ENCODE measurements around the gene ICAM1. TPM values are rescaled to one million over a fixed set of nuclear protein-coding genes. Genes with fewer than 3 reads are reported as not detected.

ICAM1 gene
- total and polyA plus RNA-seq, 2 of the 8 experiments (the other 6 are each of a cell fraction or from before 2014, with no cell fraction given), result 4.0 to 9.4 TPM

GRCh38 chr19:10271543-10272086, 695 bp downstream of the ICAM1 start:
- Histone ChIP-seq H3K4ac (replicated peaks; ENCODE audit: insufficient read length, low read depth, low read length) (no peak overlapping the region), H3K56ac (replicated peaks; ENCODE audit: insufficient read length, low read depth, low read length) (no peak overlapping the region), H3K9ac (replicated peaks in 1 of 4; ENCODE audit: extremely low read depth in 1 of 4, low read depth in 3 of 4, low read length in 3 of 4) (no peak overlapping the region), H3K79me2 (ENCODE audit: control insufficient read depth in 1 of 2, insufficient read depth in 2 of 2, low read length in 2 of 2) (no peaks in the 10 kb centered on the region), H3K79me1 (ENCODE audit: low read depth, low read length) (no peaks in the 10 kb centered on the region), H3K14ac (ENCODE audit: insufficient read length) (no peak overlapping the region), H2BK5ac (ENCODE audit: low read depth, low read length) (no peak overlapping the region), H4K91ac (replicated peaks; ENCODE audit: insufficient read length, low read length) (peak overlapping the region; percentile 34), H2BK15ac (ENCODE audit: low read length) (no peak overlapping the region), H4K20me1 (replicated peaks in 1 of 2; ENCODE audit: control insufficient read depth in 1 of 2, insufficient read depth in 2 of 2, low read length in 2 of 2) (no peaks in the 10 kb centered on the region), H3K4me3 (ENCODE audit: extremely low read depth in 1 of 4, insufficient read depth in 2 of 4, low read depth in 3 of 4, low read length in 4 of 4) (peak overlapping the region in 2 of 4 experiments; percentile 30 to 59; a peak in 4 of 8 replicates), H2BK12ac (ENCODE audit: low read depth, low read length) (no peak overlapping the region; the same call in 1 of the 2 replicates), H3K23me2 (ENCODE audit: low read depth, low read length) (peaks cover 11% of the 10 kb centered on the region; the same call in 1 of the 2 replicates), H3K9me3 (ENCODE audit: insufficient read depth in 2 of 2, low read depth in 1 of 2, low read length in 1 of 2) (no peaks in the 10 kb centered on the region), H3K27me3 (replicated peaks in 1 of 4; ENCODE audit: control insufficient read depth in 3 of 4, extremely low read depth in 1 of 4, insufficient read depth in 3 of 4, low read length in 3 of 4) (peaks cover 9 to 25% (median 23%) of the 10 kb centered on the region in 4 experiments), H2AK5ac (ENCODE audit: low read depth, low read length) (no peak overlapping the region), H3K23ac (ENCODE audit: insufficient read length) (no peak overlapping the region), H3K18ac (ENCODE audit: extremely low read depth, low read length) (no peak overlapping the region), H2BK20ac (ENCODE audit: low read length) (no peak overlapping the region), H3K4me1 (replicated peaks in 1 of 4; ENCODE audit: control insufficient read depth in 3 of 4, insufficient read depth in 4 of 4, low read length in 3 of 4) (peaks cover 0 to 8% (median 5%) of the 10 kb centered on the region in 4 experiments; a peak in 5 of 7 replicates), H3K27ac (ENCODE audit: low read depth, low read length) (no peak overlapping the region), H2AFZ (ENCODE audit: low read length) (no peak overlapping the region), H3K36me3 (ENCODE audit: control insufficient read depth in 2 of 4, insufficient read depth in 4 of 4, low read length in 3 of 4) (no peaks in the 10 kb centered on the region), H3K4me2 (ENCODE audit: insufficient read depth in 1 of 2, low read depth in 2 of 2, low read length in 2 of 2) (peak overlapping the region; percentile 70 to 75), H2BK120ac (replicated peaks; ENCODE audit: low read depth, low read length) (no peak overlapping the region), H4K8ac (ENCODE audit: extremely low read depth, insufficient read depth, low read length) (no peak overlapping the region; the same call in 1 of the 2 replicates), H4K5ac (ENCODE audit: insufficient read length, low read depth, low read length) (no peak overlapping the region)
- TF ChIP-seq SAP30 (IDR thresholded peaks at IDR 0.05; ENCODE audit: insufficient read depth, insufficient replicate concordance, low read length), result no peak
- no peak for TF ChIP-seq ATF3 (IDR thresholded peaks at IDR 0.05; ENCODE audit: insufficient read depth, low read depth, low read length)
- no peak for TF ChIP-seq CHD1 (IDR thresholded peaks at IDR 0.05; ENCODE audit: low read depth, low read length)
- WGBS, 2 experiments (ENCODE audit: extremely low coverage in 1 of 2, insufficient coverage in 1 of 2, insufficient read length in 1 of 2, insufficient replicate concordance in 2 of 2, low coverage in 1 of 2, low lambda C conversion rate in 2 of 2, missing lambda C conversion rate in 1 of 2), result 79% methylated on average over 5 of the region's 12 CpGs; no CpG with 5 or more reads in 1 of the 2 experiments
- POLR2A ChIA-PET (ENCODE audit: partially characterized antibody), result interaction anchor here (0.6 to 3.3 kb wide), 22 partner anchors 9 to 153 kb away, joined by 3 to 28 read pairs (median 6); partner anchors contain the start of genes DNMT1, ICAM4, ICAM5 and RAVER1
- CTCF ChIA-PET (ENCODE audit: partially characterized antibody), result interaction anchor here (0.7 to 9.4 kb wide), 26 partner anchors 12 to 164 kb away, joined by 3 to 122 read pairs (median 4); partner anchors contain the start of genes ICAM4, ICAM5 and TYK2
- DNase-seq (ENCODE audit: low read depth in 1 of 2, low spot score in 2 of 2) (no peak), FAIRE-seq (no peak)

Measured in H1 (cell line).